ENCODE data around the gene ST3GAL3. TPM values are rescaled to one million over a fixed set of nuclear protein-coding genes. Genes with fewer than 3 reads are reported as not detected.

Gene ST3GAL3
- total RNA-seq, 6 experiments from 2014 or later, result 6.4 to 14.2 (median 12.0) TPM

DNA sequence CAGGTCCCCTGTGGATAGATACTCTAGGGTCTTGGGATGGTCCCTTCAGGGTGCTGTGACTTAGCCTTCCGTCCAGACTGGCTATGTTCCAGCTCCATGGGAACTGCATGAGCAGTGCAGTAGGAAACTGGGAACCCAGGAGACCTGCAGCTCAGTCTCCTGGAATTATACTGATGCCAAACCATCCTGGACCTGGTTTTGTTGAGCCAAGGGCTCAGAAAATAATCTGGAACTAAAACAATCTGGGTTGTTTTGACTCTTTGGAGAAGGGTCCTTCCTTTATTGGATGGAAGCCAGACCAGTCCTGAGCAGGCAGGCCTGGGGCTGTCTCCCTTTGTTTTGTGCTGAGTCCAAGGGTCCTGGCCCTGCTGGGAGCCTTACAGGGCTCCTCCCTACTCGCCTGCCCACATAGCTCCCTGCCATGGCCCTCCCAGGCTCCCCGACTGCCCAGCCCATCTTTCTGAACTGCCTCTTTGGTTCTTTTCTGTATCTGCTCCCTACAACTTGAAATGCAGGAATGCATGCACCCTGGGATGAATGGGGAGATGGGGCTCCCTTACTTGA, 240.6 kb downstream of the ST3GAL3 start:
- H3K4me1 ChIP-seq, result peaks cover 0 to 17% (median 9%) of the 10 kb centered on the region in 4 donors
- ATAC-seq (no peak), DNase-seq (peak in 1 of 3 donors; percentile 42)
- peak overlapping the region; percentile 44 to 88 (median 79) for H3K4me3 ChIP-seq
- H3K9me3 ChIP-seq, result no peaks in the 10 kb centered on the region
- peaks cover 0 to 5% (median 0%) of the 10 kb centered on the region in 4 donors for H3K36me3 ChIP-seq
- 28% methylated on average over 3 of the region's 3 CpGs for WGBS (ENCODE audit: insufficient coverage, low coverage, low lambda C conversion rate, missing lambda C conversion rate)
- H3K27ac ChIP-seq, result no peak overlapping the region
- H3K27me3 ChIP-seq, result no peaks in the 10 kb centered on the region
- intact Hi-C loops (cut with DNase I), result no loop called here
- no peak for TF ChIP-seq POLR2A (IDR thresholded peaks at IDR 0.05)
- TF ChIP-seq, protein P1, sequence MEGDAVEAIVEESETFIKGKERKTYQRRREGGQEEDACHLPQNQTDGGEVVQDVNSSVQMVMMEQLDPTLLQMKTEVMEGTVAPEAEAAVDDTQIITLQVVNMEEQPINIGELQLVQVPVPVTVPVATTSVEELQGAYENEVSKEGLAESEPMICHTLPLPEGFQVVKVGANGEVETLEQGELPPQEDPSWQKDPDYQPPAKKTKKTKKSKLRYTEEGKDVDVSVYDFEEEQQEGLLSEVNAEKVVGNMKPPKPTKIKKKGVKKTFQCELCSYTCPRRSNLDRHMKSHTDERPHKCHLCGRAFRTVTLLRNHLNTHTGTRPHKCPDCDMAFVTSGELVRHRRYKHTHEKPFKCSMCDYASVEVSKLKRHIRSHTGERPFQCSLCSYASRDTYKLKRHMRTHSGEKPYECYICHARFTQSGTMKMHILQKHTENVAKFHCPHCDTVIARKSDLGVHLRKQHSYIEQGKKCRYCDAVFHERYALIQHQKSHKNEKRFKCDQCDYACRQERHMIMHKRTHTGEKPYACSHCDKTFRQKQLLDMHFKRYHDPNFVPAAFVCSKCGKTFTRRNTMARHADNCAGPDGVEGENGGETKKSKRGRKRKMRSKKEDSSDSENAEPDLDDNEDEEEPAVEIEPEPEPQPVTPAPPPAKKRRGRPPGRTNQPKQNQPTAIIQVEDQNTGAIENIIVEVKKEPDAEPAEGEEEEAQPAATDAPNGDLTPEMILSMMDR (IDR thresholded peaks at IDR 0.05), result no peak

DNA sequence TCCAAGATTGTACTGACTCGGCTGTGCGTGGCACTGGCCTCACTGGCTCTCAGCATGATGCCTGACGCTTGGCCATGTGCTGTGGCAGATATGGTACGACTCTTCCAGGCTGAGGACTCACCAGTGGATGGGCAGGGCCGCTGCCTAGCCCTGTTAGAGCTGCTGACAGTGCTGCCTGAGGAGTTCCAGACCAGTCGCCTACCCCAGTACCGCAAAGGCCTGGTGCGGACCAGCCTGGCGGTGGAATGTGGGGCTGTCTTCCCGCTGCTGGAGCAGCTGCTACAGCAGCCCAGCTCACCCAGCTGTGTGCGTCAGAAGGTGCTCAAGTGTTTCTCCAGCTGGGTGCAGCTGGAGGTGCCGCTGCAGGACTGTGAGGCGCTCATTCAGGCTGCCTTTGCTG, 242.3 kb downstream of the ST3GAL3 start:
- Histone ChIP-seq H3K4me3 (no peak overlapping the region), H3K4me1 (peaks cover 0 to 17% (median 9%) of the 10 kb centered on the region in 4 donors), H3K27ac (no peak overlapping the region), H3K9me3 (no peaks in the 10 kb centered on the region), H3K27me3 (no peaks in the 10 kb centered on the region), H3K36me3 (peaks cover 0 to 5% (median 0%) of the 10 kb centered on the region in 4 donors)
- intact Hi-C loops (cut with DNase I), result no loop called here
- TF ChIP-seq, protein P1 (IDR thresholded peaks at IDR 0.05), result no peak
- no peak for TF ChIP-seq POLR2A (IDR thresholded peaks at IDR 0.05)
- ATAC-seq (no peak), DNase-seq (peak in 1 of 3 donors; percentile 38)
- no CpG with 5 or more reads among the region's 13 CpGs for WGBS (ENCODE audit: insufficient coverage, low coverage, low lambda C conversion rate, missing lambda C conversion rate)

DNA sequence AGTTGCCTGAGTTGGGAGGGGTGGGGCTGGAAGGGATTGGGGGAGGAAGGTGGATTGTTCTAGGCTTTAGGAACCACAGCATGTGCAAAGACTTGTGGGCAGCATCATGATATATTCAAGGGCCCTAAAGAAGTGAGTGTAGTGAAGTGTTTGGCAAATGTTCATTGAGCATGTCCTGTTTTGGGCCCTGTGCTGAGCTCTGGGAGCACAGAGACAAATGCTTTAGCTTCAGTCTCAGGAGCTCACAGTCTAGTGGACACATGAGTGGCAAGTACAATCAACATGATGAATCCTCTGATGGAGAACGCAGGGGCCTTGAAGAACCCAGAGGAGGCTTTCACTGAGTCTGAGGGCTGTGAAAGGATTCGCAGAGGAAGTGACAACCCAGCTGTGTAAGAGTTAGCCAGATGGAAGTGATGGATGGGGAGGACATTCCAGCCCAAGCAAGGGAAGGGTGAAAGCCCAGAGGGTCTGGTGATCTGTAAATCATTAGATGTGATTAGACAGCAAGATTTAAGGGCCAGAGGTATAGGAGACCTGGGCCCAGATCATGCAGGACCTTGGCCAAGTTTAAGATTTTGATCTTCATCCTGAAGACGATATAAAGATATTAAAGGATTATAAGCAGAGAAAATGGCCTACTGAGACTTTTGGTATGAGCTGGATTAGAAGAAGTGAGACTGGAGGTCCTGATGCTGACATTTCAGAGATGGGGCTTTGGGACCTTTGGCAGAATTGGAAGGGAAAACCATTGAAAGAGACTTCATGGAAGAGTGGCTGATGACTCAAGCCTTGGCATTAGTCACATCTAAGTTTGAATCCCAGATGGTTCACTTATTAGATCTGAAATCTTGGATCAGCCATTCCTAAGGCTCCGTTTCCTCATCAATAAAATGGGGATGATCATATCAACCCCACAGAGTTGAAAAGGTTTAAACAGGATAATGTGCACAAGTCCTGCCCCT, 244.0 kb downstream of the ST3GAL3 start:
- Histone ChIP-seq H3K9me3 (no peaks in the 10 kb centered on the region), H3K4me3 (no peak overlapping the region), H3K36me3 (peaks cover 0 to 8% (median 0%) of the 10 kb centered on the region in 4 donors), H3K27ac (no peak overlapping the region), H3K27me3 (no peaks in the 10 kb centered on the region), H3K4me1 (peaks cover 0 to 13% (median 8%) of the 10 kb centered on the region in 4 donors)
- DNase-seq (no peak), ATAC-seq (no peak)
- TF ChIP-seq, protein P1 (IDR thresholded peaks at IDR 0.05), result no peak
- TF ChIP-seq POLR2A (IDR thresholded peaks at IDR 0.05), result no peak
- 84% methylated on average over 4 of the region's 4 CpGs for WGBS (ENCODE audit: insufficient coverage, low coverage, low lambda C conversion rate, missing lambda C conversion rate)
- intact Hi-C loops (cut with DNase I), result no loop called here

DNA sequence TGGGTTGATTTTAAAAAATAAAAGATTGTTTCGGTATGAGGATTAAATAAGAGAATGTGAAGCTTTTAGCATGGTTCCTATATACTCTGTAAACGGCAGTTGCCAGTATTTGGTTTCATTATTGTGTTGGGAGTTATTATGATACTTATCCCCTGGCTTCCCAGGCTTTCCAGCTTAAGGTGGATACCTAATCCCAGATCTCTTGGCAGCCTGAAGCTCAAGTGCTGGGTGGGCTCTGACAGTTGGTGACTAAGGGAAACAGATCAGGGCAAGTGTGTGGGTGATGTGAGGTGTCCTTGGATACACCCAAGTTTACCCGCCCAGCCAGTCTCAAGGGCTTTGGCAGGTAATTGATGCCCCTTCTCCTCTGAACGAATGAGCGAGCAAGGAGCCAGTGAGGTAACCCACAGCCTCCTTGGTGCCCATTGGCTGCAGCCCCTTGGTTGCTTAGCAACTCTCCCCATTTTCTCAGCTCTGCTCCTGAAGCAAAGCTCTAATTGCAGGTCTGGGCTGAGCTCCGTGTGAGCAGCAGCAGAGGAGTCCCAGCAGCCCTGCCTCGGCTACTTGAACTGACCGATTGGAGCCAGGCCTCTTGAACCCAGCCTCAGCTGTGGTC, 245.5 kb downstream of the ST3GAL3 start:
- ATAC-seq (no peak), DNase-seq (no peak)
- Histone ChIP-seq H3K27me3 (no peaks in the 10 kb centered on the region), H3K4me3 (no peak overlapping the region), H3K4me1 (peaks cover 0 to 8% (median 3%) of the 10 kb centered on the region in 4 donors), H3K27ac (no peak overlapping the region), H3K9me3 (no peaks in the 10 kb centered on the region), H3K36me3 (peaks cover 0 to 20% (median 4%) of the 10 kb centered on the region in 4 donors)
- TF ChIP-seq, protein P1 (IDR thresholded peaks at IDR 0.05), result no peak
- no peak for TF ChIP-seq POLR2A (IDR thresholded peaks at IDR 0.05)
- WGBS (ENCODE audit: insufficient coverage, low coverage, low lambda C conversion rate, missing lambda C conversion rate), result 94% methylated on average over 2 of the region's 8 CpGs
- intact Hi-C loops (cut with DNase I), result no loop called here

Measured in right lobe of liver (tissue), 6 donors.